Endothelial cell of umbilical vein (primary cell): ENCODE results near the gene GLB1L2. TPM values are rescaled to one million over a fixed set of nuclear protein-coding genes. Genes with fewer than 3 reads are reported as not detected.

Experiments used
- BruUV-seq: library from RNA; stranded (reverse); fragments of 400-500 nt; replicated peaks from 2 replicates; lab custom pipeline; 2021; lab: Mats Ljungman, UMichigan
- CTCF ChIA-PET: fragments of 300-600, 350-600 bp; sonication (Branson Sonifier 250); formaldehyde crosslinking; loops from one replicate; lab custom pipeline; 2021; ENCODE audit warnings: antibody characterized with exemption, inconsistent platforms; lab: Charles Lee
- POLR2A ChIA-PET: fragments of 300-600, 350-600 bp; sonication (Branson Sonifier 250); formaldehyde crosslinking; loops from one replicate; lab custom pipeline; 2021; ENCODE audit warnings: antibody characterized with exemption, inconsistent platforms; lab: Charles Lee
- DNase-seq: peaks from one replicate; pipeline ENCODE4 v3.0.0-alpha.2; 2011; ENCODE audit warnings: low read depth, low spot score
- FAIRE-seq: peaks from 2 replicates; lab custom pipeline; 2011; peaks lifted over from hg19 to GRCh38; lab: Jason Lieb, UNC
- H2AFZ ChIP-seq: 2 replicates; pipeline ENCODE4 v1.6.0; 2012; ENCODE audit warnings: low read depth, low read length, control low read depth, inconsistent platforms
- H3K27ac ChIP-seq: 2 replicates; pipeline ENCODE4 v1.5.1; 2011; ENCODE audit warnings: low read depth, mild to moderate bottlenecking, control low read depth, low read length, moderate library complexity; ENCODE audit not compliant: insufficient read depth
- H3K27me3 ChIP-seq, 2 experiments: 2 replicates each; pipeline versions ENCODE4 v1.6.0 to v1.6.1; 2011; ENCODE audit warnings: low read length in 2 of 2, mixed read lengths in 1 of 2; ENCODE audit not compliant: control insufficient read depth in 2 of 2, insufficient read depth in 2 of 2
- H3K36me3 ChIP-seq, 2 experiments: 2 replicates in 1 of 2; 3 replicates in 1 of 2; pipeline ENCODE4 v1.5.1; 2011; ENCODE audit warnings: low read length in 2 of 2, mild to moderate bottlenecking in 1 of 2, moderate library complexity in 1 of 2; ENCODE audit not compliant: control insufficient read depth in 2 of 2, insufficient read depth in 2 of 2; ENCODE audit errors: extremely low read depth in 1 of 2
- H3K4me1 ChIP-seq: 3 replicates; pipeline ENCODE4 v1.5.1; 2011; ENCODE audit warnings: mild to moderate bottlenecking, low read length; ENCODE audit not compliant: control insufficient read depth, insufficient read depth; ENCODE audit errors: extremely low read depth
- H3K4me2 ChIP-seq: 2 replicates; pipeline ENCODE4 v1.6.1; 2011; ENCODE audit warnings: low read length, control low read depth, mixed read lengths; ENCODE audit not compliant: insufficient read depth
- H3K4me3 ChIP-seq, 3 experiments: fragments of 200-600 bp in 1 of 3; sonication (generic), shearing (Covaris generic) in 1 of 3; replicated peaks in 1 of 3; 2 replicates each; pipeline ENCODE4 v1.5.1; 2011 to 2016; ENCODE audit warnings: control low read depth in 3 of 3, low read length in 3 of 3, mild to moderate bottlenecking in 2 of 3, inconsistent platforms in 1 of 3, low read depth in 1 of 3, moderate library complexity in 1 of 3; ENCODE audit not compliant: insufficient read depth in 1 of 3
- H3K79me2 ChIP-seq: 2 replicates; pipeline ENCODE4 v1.6.0; 2012; ENCODE audit warnings: low read length, inconsistent platforms; ENCODE audit not compliant: control insufficient read depth, insufficient read depth
- H3K9ac ChIP-seq: replicated peaks from 2 replicates; pipeline ENCODE3; 2011; ENCODE audit warnings: low read length, control low read depth; ENCODE audit not compliant: insufficient read depth; ENCODE audit errors: extremely low read depth
- H3K9me1 ChIP-seq: replicated peaks from 3 replicates; pipeline ENCODE4 v1.6.0; 2011; ENCODE audit warnings: mild to moderate bottlenecking, low read length; ENCODE audit not compliant: control insufficient read depth, insufficient read depth; ENCODE audit errors: extremely low read depth
- H3K9me3 ChIP-seq: replicated peaks from 2 replicates; pipeline ENCODE4 v1.5.1; 2012; ENCODE audit warnings: low read length, inconsistent platforms; ENCODE audit not compliant: control insufficient read depth, insufficient read depth
- H4K20me1 ChIP-seq: replicated peaks from 2 replicates; pipeline ENCODE3; 2011; ENCODE audit warnings: mild to moderate bottlenecking, low read length; ENCODE audit not compliant: control insufficient read depth, insufficient read depth; ENCODE audit errors: extremely low read depth
- EZH2 ChIP-seq: IDR thresholded peaks from 2 replicates; pipeline ENCODE4 v1.6.1; 2012; ENCODE audit warnings: borderline replicate concordance, low read depth, mild to moderate bottlenecking, moderate library complexity, low read length, inconsistent platforms; ENCODE audit not compliant: severe bottlenecking
- FOS ChIP-seq: IDR thresholded peaks from 2 replicates; pipeline ENCODE4 v1.6.1; 2011; ENCODE audit warnings: mild to moderate bottlenecking, low read length, moderate library complexity, borderline replicate concordance; ENCODE audit not compliant: insufficient read depth
- GATA2 ChIP-seq: IDR thresholded peaks from 2 replicates; pipeline ENCODE4 v1.7.0; 2011; ENCODE audit warnings: low read depth, mild to moderate bottlenecking, moderate library complexity, mixed read lengths, low read length; ENCODE audit not compliant: insufficient read length, insufficient read depth
- JUN ChIP-seq: IDR thresholded peaks from 2 replicates; pipeline ENCODE4 v1.6.1; 2011; ENCODE audit warnings: borderline replicate concordance, low read depth; ENCODE audit not compliant: insufficient read length, insufficient read depth
- MAX ChIP-seq: IDR thresholded peaks from 2 replicates; pipeline ENCODE4 v1.6.1; 2011; ENCODE audit not compliant: insufficient read depth, insufficient read length
- MYC ChIP-seq: IDR thresholded peaks from one replicate; pipeline ENCODE4 v1.6.1; 2011; ENCODE audit warnings: mild to moderate bottlenecking, low read depth, low read length
- POLR2A ChIP-seq: IDR thresholded peaks from 2 replicates; pipeline ENCODE4 v1.6.1; 2012; ENCODE audit warnings: low read depth, mild to moderate bottlenecking, control low read depth, low read length
- POLR2AphosphoS5 ChIP-seq: IDR thresholded peaks from 2 replicates; pipeline ENCODE4 v1.6.1; 2012; ENCODE audit warnings: low read depth, mild to moderate bottlenecking, control low read depth, low read length, moderate library complexity; ENCODE audit not compliant: insufficient read depth
- dilution Hi-C: fragments of 300-500 bp; cut with MboI; formaldehyde crosslinking; loops from one replicate; pipeline ENCODE4 v1.15.0; 2019; ENCODE audit warnings: low sequenced_read_pairs; ENCODE audit not compliant: extremely low pct_ligation_motif_present
- intact Hi-C: fragments of 100-400 bp; cut with micrococcal nuclease; formaldehyde crosslinking; loops from one replicate; pipeline ENCODE4 v1.10.0; 2022
- polyA plus RNA-seq, 4 experiments: library from polyadenylated mRNA; depleted of rRNA in 3 of 4; stranded (reverse) in 3 of 4; unstranded in 1 of 4; fragments of >200 nt; gene quantifications; 2 replicates each; pipeline versions ENCODE4 v1.2.1 to v1.2.3, GENCODE V29; 2011 to 2012; ENCODE audit warnings: missing spikeins in 1 of 4
- total RNA-seq: library from RNA; stranded (reverse); gene quantifications from 2 replicates; pipeline ENCODE4 v1.2.3, GENCODE V29; 2021
- TF ChIP-seq, protein P1 (sequence below), 2 donors: IDR thresholded peaks; 1 replicate in 1 of 2; 2 replicates in 1 of 2; pipeline ENCODE4 v1.5.1; 2011; ENCODE audit warnings: low read length in 2 of 2, mild to moderate bottlenecking in 2 of 2, moderate library complexity in 2 of 2, control low read depth in 1 of 2, inconsistent platforms in 1 of 2, low read depth in 1 of 2; ENCODE audit not compliant: insufficient read depth in 1 of 2; ENCODE audit errors: extremely low read depth in 1 of 2

The GLB1L2 gene
- total and polyA plus RNA-seq, 2 donors (not counting 3 experiments of a cell fraction or from before 2014, with no cell fraction given) = 0.55 to 0.59 TPM

GRCh38 chr11:134289789-134290188 is 42.0 kb upstream of the GLB1L2 start:
- intact Hi-C loops = no loop called here
- H3K4me2 ChIP-seq = no peak overlapping the region
- BruUV-seq = no TSS peak
- no peak overlapping the region for H3K9ac ChIP-seq
- H2AFZ ChIP-seq = no peak overlapping the region
- no peaks in the 10 kb centered on the region for H3K36me3 ChIP-seq
- H3K27ac ChIP-seq = no peak overlapping the region
- no peaks in the 10 kb centered on the region for H3K4me1 ChIP-seq
- no peaks in the 10 kb centered on the region for H3K79me2 ChIP-seq
- TF ChIP-seq, protein P1, sequence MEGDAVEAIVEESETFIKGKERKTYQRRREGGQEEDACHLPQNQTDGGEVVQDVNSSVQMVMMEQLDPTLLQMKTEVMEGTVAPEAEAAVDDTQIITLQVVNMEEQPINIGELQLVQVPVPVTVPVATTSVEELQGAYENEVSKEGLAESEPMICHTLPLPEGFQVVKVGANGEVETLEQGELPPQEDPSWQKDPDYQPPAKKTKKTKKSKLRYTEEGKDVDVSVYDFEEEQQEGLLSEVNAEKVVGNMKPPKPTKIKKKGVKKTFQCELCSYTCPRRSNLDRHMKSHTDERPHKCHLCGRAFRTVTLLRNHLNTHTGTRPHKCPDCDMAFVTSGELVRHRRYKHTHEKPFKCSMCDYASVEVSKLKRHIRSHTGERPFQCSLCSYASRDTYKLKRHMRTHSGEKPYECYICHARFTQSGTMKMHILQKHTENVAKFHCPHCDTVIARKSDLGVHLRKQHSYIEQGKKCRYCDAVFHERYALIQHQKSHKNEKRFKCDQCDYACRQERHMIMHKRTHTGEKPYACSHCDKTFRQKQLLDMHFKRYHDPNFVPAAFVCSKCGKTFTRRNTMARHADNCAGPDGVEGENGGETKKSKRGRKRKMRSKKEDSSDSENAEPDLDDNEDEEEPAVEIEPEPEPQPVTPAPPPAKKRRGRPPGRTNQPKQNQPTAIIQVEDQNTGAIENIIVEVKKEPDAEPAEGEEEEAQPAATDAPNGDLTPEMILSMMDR (IDR thresholded peaks at IDR 0.05; ENCODE audit: extremely low read depth in 1 of 2, insufficient read depth in 1 of 2, low read depth in 1 of 2, low read length in 2 of 2) = no peak
- TF ChIP-seq FOS (no peak), POLR2A (no peak), GATA2 (no peak), POLR2AphosphoS5 (no peak), EZH2 (no peak), JUN (no peak), MAX (no peak), MYC (no peak)
- dilution Hi-C loops = no loop called here
- FAIRE-seq (no peak), DNase-seq (no peak)
- H3K4me3 ChIP-seq = no peak overlapping the region
- POLR2A ChIA-PET = no interaction called here
- no peaks in the 10 kb centered on the region for H4K20me1 ChIP-seq
- H3K9me1 ChIP-seq = no peaks in the 10 kb centered on the region
- no peaks in the 10 kb centered on the region for H3K27me3 ChIP-seq
- CTCF ChIA-PET = no interaction called here
- H3K9me3 ChIP-seq = no peaks in the 10 kb centered on the region
